ENCODE measurements around the gene CCR3.

The CCR3 gene

DNA sequence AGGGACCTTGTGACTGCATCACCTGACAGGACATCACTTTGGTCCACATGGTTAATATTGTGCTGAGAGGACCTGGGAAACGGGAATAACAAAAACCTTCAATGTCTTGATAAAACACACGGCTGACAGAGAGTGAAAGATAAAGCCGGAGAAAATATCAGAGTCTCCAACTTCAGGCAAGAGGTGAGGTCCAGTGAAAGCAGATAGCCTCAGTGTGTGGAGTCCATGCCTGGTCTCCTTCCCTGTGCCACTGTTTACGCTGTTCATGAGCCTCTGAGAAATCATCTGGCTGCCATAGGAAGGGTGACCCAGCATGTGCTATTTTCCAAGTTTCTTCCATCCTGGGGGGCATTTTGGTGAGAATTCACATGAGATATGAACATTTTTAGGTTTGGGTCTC, 39.8 kb downstream of the CCR3 start:
- CTCF ChIA-PET = no interaction called here
- no peak for DNase-seq (ENCODE audit: low read depth, low spot score)

DNA sequence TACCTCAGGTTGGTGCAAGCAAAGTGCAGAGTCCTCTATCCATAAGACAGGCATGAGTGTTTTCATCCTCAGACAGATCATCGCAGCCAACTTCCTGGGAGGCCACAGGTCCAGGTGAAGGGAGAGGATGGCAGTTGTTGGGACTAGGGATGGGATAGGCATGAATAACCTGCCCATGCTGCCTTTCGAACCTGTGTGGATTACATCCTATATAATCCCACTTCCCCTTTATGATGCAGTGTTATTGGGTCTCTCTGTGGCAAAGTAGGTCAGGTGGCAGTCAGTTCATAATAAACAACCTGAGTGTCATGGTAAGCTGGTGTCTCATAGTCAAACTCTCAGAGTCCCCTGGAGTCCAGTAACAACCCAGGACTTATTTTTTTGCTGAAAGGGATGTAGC, 40.4 kb downstream of the CCR3 start:
- ChIA-PET POLR2A (no interaction called here), CTCF (no interaction called here)
- no peak overlapping the region for H3K4me3 ChIP-seq (ENCODE audit: low read depth, low read length)
- no peak for TF ChIP-seq CTCF (IDR thresholded peaks at IDR 0.05; ENCODE audit: insufficient read depth, low read length, missing control alignments)
- DNase-seq (ENCODE audit: low read depth, low spot score) = no peak

More for the DNA sequence above, 39.8 kb downstream of the CCR3 start:
- H3K4me3 ChIP-seq (ENCODE audit: low read depth, low read length) = no peak overlapping the region
- POLR2A ChIA-PET = no interaction called here
- TF ChIP-seq CTCF (IDR thresholded peaks at IDR 0.05; ENCODE audit: insufficient read depth, low read length, missing control alignments) = no peak

DNA sequence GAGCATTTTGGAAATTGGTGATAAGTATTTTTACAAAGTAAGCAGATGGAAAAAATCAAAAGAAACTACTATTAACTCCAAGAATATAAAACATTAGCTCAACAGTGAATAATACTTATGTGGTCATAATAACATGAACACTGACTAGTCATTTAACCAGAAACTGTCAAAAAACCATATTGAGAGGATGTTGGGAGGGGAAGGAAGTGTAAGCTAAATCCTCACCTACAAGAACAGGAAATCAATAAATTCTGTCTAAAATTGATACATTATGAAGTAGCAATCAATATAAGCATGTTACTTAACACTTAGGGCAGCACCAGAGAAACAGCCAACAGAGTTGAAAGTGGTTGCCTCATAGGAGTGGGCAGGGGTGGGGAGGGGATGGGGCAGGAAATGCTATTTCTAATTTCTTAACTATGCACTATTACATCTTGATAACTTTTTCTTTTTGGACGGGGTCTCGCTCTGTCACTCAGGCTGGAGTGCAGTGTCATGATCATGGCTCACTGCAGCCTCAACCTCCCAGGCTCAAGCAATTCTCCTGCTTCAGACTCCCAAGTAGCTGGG, 41.7 kb downstream of the CCR3 start:
- no peak overlapping the region for H3K4me3 ChIP-seq (ENCODE audit: low read depth, low read length)
- CTCF ChIA-PET = no interaction called here
- POLR2A ChIA-PET = no interaction called here
- TF ChIP-seq CTCF (IDR thresholded peaks at IDR 0.05; ENCODE audit: insufficient read depth, low read length, missing control alignments) = no peak
- no peak for DNase-seq (ENCODE audit: low read depth, low spot score)

GRCh38 chr3:46284981-46285683, 42.9 kb downstream of the CCR3 start:
- no peak for TF ChIP-seq CTCF (IDR thresholded peaks at IDR 0.05; ENCODE audit: insufficient read depth, low read length, missing control alignments)
- DNase-seq (ENCODE audit: low read depth, low spot score) = no peak
- POLR2A ChIA-PET = no interaction called here
- CTCF ChIA-PET = interaction anchor here (1.0 kb wide), 1 partner anchor 8 kb away, joined by 3 read pairs; no protein-coding TSS in a partner anchor
- H3K4me3 ChIP-seq (ENCODE audit: low read depth, low read length) = no peak overlapping the region

DNA sequence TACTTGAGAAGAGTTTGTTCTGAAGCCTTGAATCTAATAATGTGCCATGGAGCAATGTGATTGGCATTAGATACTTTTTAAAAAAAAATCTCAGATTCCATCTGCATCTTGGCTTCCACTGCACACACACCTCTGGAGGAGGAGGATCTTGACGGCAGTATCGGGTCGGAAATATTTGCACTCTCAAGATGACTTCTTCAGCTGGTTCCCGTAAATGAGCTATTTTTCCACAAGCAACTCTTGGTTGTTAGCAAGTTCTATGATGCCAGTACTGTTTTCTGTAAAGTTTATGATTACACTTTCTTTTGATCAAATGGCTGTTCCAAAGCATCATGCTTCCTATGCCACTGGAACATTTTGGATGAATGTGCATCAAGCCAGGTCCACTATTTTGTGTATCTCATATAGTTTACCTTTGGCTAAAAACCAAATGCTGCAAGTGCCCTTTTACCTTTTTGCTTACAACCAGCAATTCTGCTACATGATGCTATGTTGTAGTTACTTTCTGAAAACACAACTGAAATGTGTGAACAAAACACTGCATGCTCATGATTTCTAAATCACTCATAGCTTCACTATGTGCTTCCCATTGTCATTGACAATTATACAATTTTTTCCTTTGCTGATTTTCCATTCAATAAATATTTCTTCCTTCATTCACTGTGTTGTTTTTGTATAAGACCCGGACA, 43.8 kb downstream of the CCR3 start:
- no peak for TF ChIP-seq CTCF (IDR thresholded peaks at IDR 0.05; ENCODE audit: insufficient read depth, low read length, missing control alignments)
- no peak for DNase-seq (ENCODE audit: low read depth, low spot score)
- ChIA-PET CTCF (interaction anchor here (1.0 kb wide), 1 partner anchor 9 kb away, joined by 3 read pairs; no protein-coding TSS in a partner anchor), POLR2A (no interaction called here)
- H3K4me3 ChIP-seq (ENCODE audit: low read depth, low read length) = no peak overlapping the region

DNA sequence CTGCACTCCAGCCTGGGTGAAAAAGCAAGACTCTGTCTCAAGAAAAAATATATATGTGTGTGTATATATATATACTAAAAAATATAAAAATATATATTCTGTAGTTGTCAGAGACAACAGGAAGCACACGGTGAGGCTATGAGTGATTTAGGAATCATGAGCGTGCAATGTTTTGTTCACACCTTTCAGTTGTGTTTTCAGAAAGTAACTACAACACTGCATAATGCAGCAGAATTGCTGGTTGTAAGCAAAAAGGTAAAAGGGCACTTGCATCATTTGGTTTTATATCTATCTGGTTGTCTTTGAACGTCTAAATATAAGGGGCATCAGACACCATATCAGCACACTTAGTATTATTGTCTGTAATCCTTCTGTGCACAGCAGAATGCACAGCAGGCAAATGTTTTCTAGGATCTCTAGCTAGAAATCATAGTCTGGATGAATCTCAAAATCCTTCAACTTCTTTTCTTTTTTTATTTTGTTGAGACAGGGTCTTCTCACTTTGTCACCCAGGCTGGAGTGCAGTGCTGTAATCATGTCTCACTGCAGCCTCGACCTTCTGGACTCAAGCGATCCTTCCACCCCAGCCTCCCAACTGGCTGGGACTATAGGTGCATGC, 44.8 kb downstream of the CCR3 start:
- POLR2A ChIA-PET = no interaction called here
- DNase-seq (ENCODE audit: low read depth, low spot score) = no peak

More for the DNA sequence above, 44.8 kb downstream of the CCR3 start:
- CTCF ChIA-PET = interaction anchor here (1.6 kb wide), 1 partner anchor 10 kb away, joined by 4 read pairs; no protein-coding TSS in a partner anchor
- H3K4me3 ChIP-seq (ENCODE audit: low read depth, low read length) = no peak overlapping the region
- TF ChIP-seq CTCF (IDR thresholded peaks at IDR 0.05; ENCODE audit: insufficient read depth, low read length, missing control alignments) = no peak

All from AG04449 (cell line).